ENCODE data around the gene CDKAL1.

DNA sequence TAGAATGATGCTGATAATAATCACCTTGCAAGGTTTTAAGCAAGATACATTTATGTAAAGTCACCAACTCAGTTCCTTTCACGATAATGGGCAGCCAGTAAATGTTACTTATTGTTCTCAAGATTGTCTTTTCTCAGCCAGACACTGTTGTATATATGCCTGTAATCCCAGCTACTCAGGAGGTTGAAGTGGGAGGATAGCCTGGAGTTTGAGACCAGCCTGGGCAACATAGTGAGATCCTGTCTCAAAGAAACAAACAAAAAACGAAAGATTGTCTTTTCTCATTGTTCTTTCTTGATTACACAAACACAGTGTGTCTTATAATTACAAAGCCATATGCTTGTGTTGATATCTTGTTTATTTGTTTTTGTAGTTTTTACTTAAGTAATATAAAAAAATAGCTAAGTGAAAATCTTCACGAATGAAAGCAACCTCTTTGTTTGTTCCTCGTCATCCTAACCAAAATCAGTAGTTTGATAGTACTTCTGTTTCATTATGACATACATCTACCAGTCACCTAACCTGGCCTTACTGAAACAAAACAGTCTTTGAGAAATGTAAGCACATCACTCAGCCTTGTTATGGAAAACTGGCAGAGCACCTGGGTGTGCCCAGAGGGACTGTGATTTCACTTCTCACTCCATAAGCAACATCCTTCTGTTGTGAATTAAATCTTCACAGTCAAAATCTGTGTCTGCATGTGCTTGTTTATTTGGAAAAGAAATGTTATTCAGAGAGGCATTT lies 623.1 kb downstream of the CDKAL1 start:
- TF ChIP-seq, protein P1, sequence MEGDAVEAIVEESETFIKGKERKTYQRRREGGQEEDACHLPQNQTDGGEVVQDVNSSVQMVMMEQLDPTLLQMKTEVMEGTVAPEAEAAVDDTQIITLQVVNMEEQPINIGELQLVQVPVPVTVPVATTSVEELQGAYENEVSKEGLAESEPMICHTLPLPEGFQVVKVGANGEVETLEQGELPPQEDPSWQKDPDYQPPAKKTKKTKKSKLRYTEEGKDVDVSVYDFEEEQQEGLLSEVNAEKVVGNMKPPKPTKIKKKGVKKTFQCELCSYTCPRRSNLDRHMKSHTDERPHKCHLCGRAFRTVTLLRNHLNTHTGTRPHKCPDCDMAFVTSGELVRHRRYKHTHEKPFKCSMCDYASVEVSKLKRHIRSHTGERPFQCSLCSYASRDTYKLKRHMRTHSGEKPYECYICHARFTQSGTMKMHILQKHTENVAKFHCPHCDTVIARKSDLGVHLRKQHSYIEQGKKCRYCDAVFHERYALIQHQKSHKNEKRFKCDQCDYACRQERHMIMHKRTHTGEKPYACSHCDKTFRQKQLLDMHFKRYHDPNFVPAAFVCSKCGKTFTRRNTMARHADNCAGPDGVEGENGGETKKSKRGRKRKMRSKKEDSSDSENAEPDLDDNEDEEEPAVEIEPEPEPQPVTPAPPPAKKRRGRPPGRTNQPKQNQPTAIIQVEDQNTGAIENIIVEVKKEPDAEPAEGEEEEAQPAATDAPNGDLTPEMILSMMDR (IDR thresholded peaks at IDR 0.05): no peak
- no peak for TF ChIP-seq POLR2AphosphoS5 (IDR thresholded peaks at IDR 0.05)
- TF ChIP-seq POLR2A (IDR thresholded peaks at IDR 0.05): no peak
- TF ChIP-seq EP300 (IDR thresholded peaks at IDR 0.05): no peak
